Activated CD4-positive, alpha-beta T cell treated with anti-CD3 and anti-CD28 coated beads for 36 hours (primary cell): Measurements from ENCODE around the gene GNS. TPM values are rescaled to one million over a fixed set of nuclear protein-coding genes. Genes with fewer than 3 reads are reported as not detected.
A peak's percentile ranks its signal among the peaks of the same experiment; 100 is the strongest.

Experiments used
- ATAC-seq: fragments of 200-7000 bp; cut with Tn5 transposase; one replicate; pipeline ENCODE4 v1.10.0; 2021; ENCODE audit warnings: mild to moderate bottlenecking, moderate library complexity
- CTCF ChIA-PET: fragments of 350-600 bp; sonication (Branson Sonifier 250); formaldehyde crosslinking; loops from one replicate; lab custom pipeline; 2021; ENCODE audit warnings: antibody characterized with exemption; lab: Charles Lee
- POLR2A ChIA-PET: fragments of 350-600 bp; sonication (Branson Sonifier 250); formaldehyde crosslinking; loops from one replicate; lab custom pipeline; 2021; ENCODE audit warnings: antibody characterized with exemption, inconsistent platforms; lab: Charles Lee
- DNase-seq: peaks from one replicate; pipeline ENCODE4 v3.0.0-alpha.2; 2020
- H3K27ac Mint-ChIP-seq: one replicate; pipeline ENCODE4 v1.8.0; 2021; ENCODE audit warnings: mixed read lengths
- H3K27me3 Mint-ChIP-seq: one replicate; pipeline ENCODE4 v1.8.0; 2021; ENCODE audit warnings: mixed read lengths
- H3K36me3 Mint-ChIP-seq: one replicate; pipeline ENCODE4 v1.8.0; 2021; ENCODE audit warnings: low read depth, mixed read lengths
- H3K4me1 Mint-ChIP-seq: one replicate; pipeline ENCODE4 v1.8.0; 2021; ENCODE audit warnings: mixed read lengths
- H3K4me3 Mint-ChIP-seq: one replicate; pipeline ENCODE4 v1.8.0; 2021; ENCODE audit warnings: mild to moderate bottlenecking, moderate library complexity, mixed read lengths
- H3K9me3 Mint-ChIP-seq: one replicate; pipeline ENCODE4 v1.8.0; 2021; ENCODE audit warnings: low read depth, mixed read lengths
- intact Hi-C, 2 experiments: fragments of 100-400 bp; cut with DNase I in 1 of 2; cut with micrococcal nuclease in 1 of 2; formaldehyde crosslinking; loops; one replicate each; pipeline versions ENCODE4 v1.14.2 to v1.15.1; 2022 to 2024; cut with DNase I, micrococcal nuclease
- total RNA-seq, 2 experiments: library from RNA; stranded (reverse); gene quantifications; one replicate each; pipeline ENCODE4 v1.2.3, GENCODE V29; 2021

GNS gene
- total RNA-seq, 2 experiments from 2014 or later: 19.9 to 21.9 TPM

- intact Hi-C loops: no loop called here
- no peak overlapping the region for H3K27ac Mint-ChIP-seq
- H3K27me3 Mint-ChIP-seq: peaks cover 2% of the 10 kb centered on the region
- no peaks in the 10 kb centered on the region for H3K36me3 Mint-ChIP-seq
- H3K4me1 Mint-ChIP-seq: no peaks in the 10 kb centered on the region
- ChIA-PET POLR2A (no interaction called here), CTCF (interaction anchor here (0.9 to 2.8 kb wide), 3 partner anchors 9 to 272 kb away, joined by 3 to 16 read pairs (median 4); no protein-coding TSS in a partner anchor)
- no peak overlapping the region for H3K4me3 Mint-ChIP-seq
- no peaks in the 10 kb centered on the region for H3K9me3 Mint-ChIP-seq
- DNase-seq (no peak), ATAC-seq (no peak)
Observed at GRCh38 chr12:64794305-64794704, 35.1 kb upstream of the GNS start.

GRCh38 chr12:64793610-64794009 lies 34.4 kb upstream of the GNS start:
- no peak overlapping the region for H3K27ac Mint-ChIP-seq
- ChIA-PET CTCF (no interaction called here), POLR2A (no interaction called here)
- no peaks in the 10 kb centered on the region for H3K4me1 Mint-ChIP-seq
- no peaks in the 10 kb centered on the region for H3K27me3 Mint-ChIP-seq
- no peak for DNase-seq
- H3K36me3 Mint-ChIP-seq: no peaks in the 10 kb centered on the region
- no peak for ATAC-seq
- H3K4me3 Mint-ChIP-seq: no peak overlapping the region
- H3K9me3 Mint-ChIP-seq: no peaks in the 10 kb centered on the region
- intact Hi-C loops: no loop called here

GRCh38 chr12:64792128-64792527 lies 32.9 kb upstream of the GNS start:
- no peak overlapping the region for H3K27ac Mint-ChIP-seq

GRCh38 chr12:64791036-64791435 lies 31.8 kb upstream of the GNS start:
- DNase-seq: no peak
- no peak for ATAC-seq
- CTCF ChIA-PET: interaction anchor here (1.4 kb wide), 1 partner anchor 11 kb away, joined by 3 read pairs; no protein-coding TSS in a partner anchor
- H3K4me3 Mint-ChIP-seq: no peak overlapping the region
- H3K27ac Mint-ChIP-seq: no peak overlapping the region
- intact Hi-C loops: no loop called here
- no peaks in the 10 kb centered on the region for H3K27me3 Mint-ChIP-seq
- no peaks in the 10 kb centered on the region for H3K9me3 Mint-ChIP-seq
- POLR2A ChIA-PET: no interaction called here
- H3K4me1 Mint-ChIP-seq: no peaks in the 10 kb centered on the region
- H3K36me3 Mint-ChIP-seq: no peaks in the 10 kb centered on the region

More at GRCh38 chr12:64792128-64792527, 32.9 kb upstream of the GNS start:
- CTCF ChIA-PET: interaction anchor here (1.0 to 1.4 kb wide), 2 partner anchors 10 to 14 kb away, joined by 3 read pairs; no protein-coding TSS in a partner anchor
- Mint-ChIP-seq H3K4me3 (no peak overlapping the region), H3K4me1 (no peaks in the 10 kb centered on the region), H3K27me3 (no peaks in the 10 kb centered on the region), H3K9me3 (no peaks in the 10 kb centered on the region), H3K36me3 (no peaks in the 10 kb centered on the region)
- POLR2A ChIA-PET: no interaction called here
- ATAC-seq (no peak), DNase-seq (no peak)
- intact Hi-C loops: no loop called here

GRCh38 chr12:64790166-64790565 lies 31.0 kb upstream of the GNS start:
- Mint-ChIP-seq H3K36me3 (no peaks in the 10 kb centered on the region), H3K27me3 (peaks cover 6% of the 10 kb centered on the region), H3K27ac (no peak overlapping the region), H3K9me3 (no peaks in the 10 kb centered on the region), H3K4me3 (no peak overlapping the region), H3K4me1 (no peaks in the 10 kb centered on the region)
- ATAC-seq: no peak
- CTCF ChIA-PET: interaction anchor here (0.6 to 2.2 kb wide), 2 partner anchors 12 to 70 kb away, joined by 3 to 6 read pairs; no protein-coding TSS in a partner anchor
- DNase-seq: no peak
- POLR2A ChIA-PET: interaction anchor here (0.6 kb wide), 1 partner anchor 470 kb away, joined by 3 read pairs; no protein-coding TSS in a partner anchor
- intact Hi-C loops: no loop called here

- intact Hi-C loops: no loop called here
- POLR2A ChIA-PET: no interaction called here
- no peaks in the 10 kb centered on the region for H3K36me3 Mint-ChIP-seq
- H3K4me3 Mint-ChIP-seq: no peak overlapping the region
- peaks cover 12% of the 10 kb centered on the region for H3K4me1 Mint-ChIP-seq
- H3K27me3 Mint-ChIP-seq: peaks cover 34% of the 10 kb centered on the region
- CTCF ChIA-PET: interaction anchor here (0.8 to 2.5 kb wide), 3 partner anchors 10 to 1373 kb away, joined by 4 to 16 read pairs (median 5); no protein-coding TSS in a partner anchor
- H3K27ac Mint-ChIP-seq: no peak overlapping the region
- H3K9me3 Mint-ChIP-seq: no peaks in the 10 kb centered on the region
- no peak for DNase-seq
- no peak for ATAC-seq
Observed at GRCh38 chr12:64785838-64786237, 26.6 kb upstream of the GNS start.

- CTCF ChIA-PET: interaction anchor here (0.5 to 4.3 kb wide), 4 partner anchors 14 to 430 kb away, joined by 3 to 35 read pairs (median 8); no protein-coding TSS in a partner anchor
- Mint-ChIP-seq H3K9me3 (no peaks in the 10 kb centered on the region), H3K27me3 (peaks cover 52% of the 10 kb centered on the region), H3K4me1 (peaks cover 16% of the 10 kb centered on the region), H3K36me3 (no peaks in the 10 kb centered on the region), H3K4me3 (peak overlapping the region; percentile 62), H3K27ac (no peak overlapping the region)
- POLR2A ChIA-PET: no interaction called here
- DNase-seq (no peak), ATAC-seq (no peak)
- intact Hi-C loops: no loop called here
Observed at GRCh38 chr12:64782191-64782876, 23.1 kb upstream of the GNS start.

- intact Hi-C loops: no loop called here
- Mint-ChIP-seq H3K27me3 (peaks cover 60% of the 10 kb centered on the region), H3K4me3 (peak overlapping the region; percentile 62), H3K4me1 (peaks cover 16% of the 10 kb centered on the region), H3K9me3 (peaks cover 5% of the 10 kb centered on the region), H3K27ac (no peak overlapping the region), H3K36me3 (no peaks in the 10 kb centered on the region)
- CTCF ChIA-PET: interaction anchor here (0.6 to 4.3 kb wide), 4 partner anchors 10 to 429 kb away, joined by 3 to 35 read pairs (median 8); no protein-coding TSS in a partner anchor
- ATAC-seq: peak; percentile 19
- no peak for DNase-seq
- POLR2A ChIA-PET: no interaction called here
Observed at GRCh38 chr12:64781280-64782190, 22.3 kb upstream of the GNS start.

GRCh38 chr12:64780531-64781279 lies 21.5 kb upstream of the GNS start:
- ChIA-PET CTCF (interaction anchor here (0.5 to 4.3 kb wide), 4 partner anchors 16 to 111 kb away, joined by 3 to 35 read pairs (median 9); no protein-coding TSS in a partner anchor), POLR2A (no interaction called here)
- no peak overlapping the region for H3K27ac Mint-ChIP-seq
- intact Hi-C loops: loop anchor here in 1 of 2 experiments (1.0 kb wide), 1 partner anchor 21 kb away; the partner anchor contains the start of gene GNS
- H3K27me3 Mint-ChIP-seq: peaks cover 64% of the 10 kb centered on the region
- H3K9me3 Mint-ChIP-seq: peaks cover 14% of the 10 kb centered on the region
- peak overlapping the region; percentile 62 for H3K4me3 Mint-ChIP-seq
- DNase-seq: peak; percentile 33
- peak; percentile 57 for ATAC-seq
- H3K4me1 Mint-ChIP-seq: peaks cover 16% of the 10 kb centered on the region
- H3K36me3 Mint-ChIP-seq: peaks cover 2% of the 10 kb centered on the region

GRCh38 chr12:64780132-64780530 lies 20.9 kb upstream of the GNS start:
- Mint-ChIP-seq H3K4me3 (peak overlapping the region; percentile 56), H3K4me1 (peaks cover 16% of the 10 kb centered on the region), H3K9me3 (peaks cover 19% of the 10 kb centered on the region), H3K36me3 (peaks cover 4% of the 10 kb centered on the region), H3K27me3 (peaks cover 65% of the 10 kb centered on the region), H3K27ac (no peak overlapping the region)
- POLR2A ChIA-PET: no interaction called here
- ATAC-seq (no peak), DNase-seq (no peak)
- CTCF ChIA-PET: interaction anchor here (0.5 to 4.3 kb wide), 4 partner anchors 17 to 111 kb away, joined by 3 to 35 read pairs (median 9); no protein-coding TSS in a partner anchor
- intact Hi-C loops: loop anchor here in 1 of 2 experiments (1.0 kb wide), 1 partner anchor 21 kb away; the partner anchor contains the start of gene GNS
